AG04450 (cell line): ENCODE data around the gene MPRIP. TPM values are rescaled to one million over a fixed set of nuclear protein-coding genes. Genes with fewer than 3 reads are reported as not detected.

Source experiments
- CTCF ChIA-PET: fragments of 300-600, 350-600 bp; formaldehyde crosslinking; extraction: SDS; loops from one replicate; lab custom pipeline; 2022; ENCODE audit warnings: antibody characterized with exemption, inconsistent platforms; lab: Charles Lee
- POLR2A ChIA-PET: fragments of 350-600 bp; formaldehyde crosslinking; extraction: SDS; loops from one replicate; lab custom pipeline; 2021; ENCODE audit warnings: antibody characterized with exemption, inconsistent platforms; lab: Yijun Ruan, JAX
- DNase-seq: peaks from one replicate; pipeline ENCODE4 v3.0.0-alpha.2; 2011; ENCODE audit warnings: low read depth, low spot score
- H3K27ac ChIP-seq: one replicate; pipeline ENCODE4 v1.5.1; 2012; ENCODE audit warnings: low read depth, low read length, control low read depth
- H3K27me3 ChIP-seq: one replicate; pipeline ENCODE4 v1.6.0; 2012; ENCODE audit warnings: low read length; ENCODE audit not compliant: control insufficient read depth, insufficient read depth
- H3K4me3 ChIP-seq: 2 replicates; pipeline ENCODE4 v1.5.1; 2011; ENCODE audit warnings: mild to moderate bottlenecking, low read depth, low read length, control low read depth
- H3K9me3 ChIP-seq: 2 replicates; pipeline ENCODE4 v1.5.1; 2012; ENCODE audit warnings: low read length; ENCODE audit not compliant: control insufficient read depth, insufficient read depth
- CTCF ChIP-seq: IDR thresholded peaks from 2 replicates; pipeline ENCODE4 v1.5.1; 2011; ENCODE audit warnings: low read depth, low read length, control low read depth, inconsistent platforms
- polyA plus RNA-seq: library from polyadenylated mRNA; depleted of rRNA; stranded (reverse); fragments of >200 nt; gene quantifications from 2 replicates; pipeline ENCODE4 v1.2.3, GENCODE V29; 2011

MPRIP gene
- polyA plus RNA-seq, 1 experiment: 95.0 TPM

GRCh38 chr17:17106756-17107155 lies 64.5 kb downstream of the MPRIP start:
- no peak overlapping the region for H3K27ac ChIP-seq
- no peak for TF ChIP-seq CTCF
- no peaks in the 10 kb centered on the region for H3K9me3 ChIP-seq
- ChIA-PET POLR2A (no interaction called here), CTCF (interaction anchor here (0.9 kb wide), 1 partner anchor 22 kb away, joined by 3 read pairs; no protein-coding TSS in a partner anchor)
- no peak overlapping the region for H3K4me3 ChIP-seq
- no peak for DNase-seq
- H3K27me3 ChIP-seq: no peaks in the 10 kb centered on the region

GRCh38 chr17:17107281-17107680 lies 65.0 kb downstream of the MPRIP start:
- H3K4me3 ChIP-seq: no peak overlapping the region
- no peak overlapping the region for H3K27ac ChIP-seq
- H3K9me3 ChIP-seq: no peaks in the 10 kb centered on the region
- DNase-seq: no peak
- H3K27me3 ChIP-seq: no peaks in the 10 kb centered on the region
- TF ChIP-seq CTCF: no peak
- POLR2A ChIA-PET: interaction anchor here (1.9 kb wide), 1 partner anchor 8 kb away, joined by 13 read pairs; no protein-coding TSS in a partner anchor
- CTCF ChIA-PET: interaction anchor here (0.9 kb wide), 1 partner anchor 22 kb away, joined by 3 read pairs; no protein-coding TSS in a partner anchor

- no peaks in the 10 kb centered on the region for H3K27me3 ChIP-seq
- H3K4me3 ChIP-seq: no peak overlapping the region
- no peak for DNase-seq
- POLR2A ChIA-PET: interaction anchor here (1.0 to 1.9 kb wide), 6 partner anchors 9 to 66 kb away, joined by 3 to 13 read pairs (median 6); partner anchors contain the start of gene MPRIP
- no peak for TF ChIP-seq CTCF
- H3K27ac ChIP-seq: peak overlapping the region; percentile 77
- CTCF ChIA-PET: interaction anchor here (0.7 to 1.3 kb wide), 2 partner anchors 34 to 93 kb away, joined by 3 to 4 read pairs; no protein-coding TSS in a partner anchor
- no peaks in the 10 kb centered on the region; the same call in 1 of the 2 replicates for H3K9me3 ChIP-seq
Observed at GRCh38 chr17:17107891-17108431, 65.7 kb downstream of the MPRIP start.

GRCh38 chr17:17108451-17109049 lies 66.3 kb downstream of the MPRIP start:
- no peak for DNase-seq
- Histone ChIP-seq H3K27ac (peak overlapping the region; percentile 77), H3K9me3 (no peaks in the 10 kb centered on the region; the same call in 1 of the 2 replicates), H3K27me3 (no peaks in the 10 kb centered on the region), H3K4me3 (no peak overlapping the region)
- no peak for TF ChIP-seq CTCF
- ChIA-PET POLR2A (interaction anchor here (1.0 to 1.9 kb wide), 6 partner anchors 10 to 67 kb away, joined by 3 to 13 read pairs (median 6); partner anchors contain the start of gene MPRIP), CTCF (interaction anchor here (0.7 to 1.3 kb wide), 3 partner anchors 14 to 93 kb away, joined by 3 to 4 read pairs (median 3); no protein-coding TSS in a partner anchor)

GRCh38 chr17:17109256-17109655 lies 67.0 kb downstream of the MPRIP start:
- ChIA-PET POLR2A (interaction anchor here (1.4 kb wide), 1 partner anchor 12 kb away, joined by 8 read pairs; no protein-coding TSS in a partner anchor), CTCF (interaction anchor here (0.8 to 1.0 kb wide), 2 partner anchors 11 to 15 kb away, joined by 3 read pairs; no protein-coding TSS in a partner anchor)
- Histone ChIP-seq H3K27ac (peak overlapping the region; percentile 77), H3K4me3 (no peak overlapping the region), H3K27me3 (no peaks in the 10 kb centered on the region), H3K9me3 (no peaks in the 10 kb centered on the region; the same call in 1 of the 2 replicates)
- 0 out of 2 replicates have a peak, but pooled peaks have one; percentile 7 for TF ChIP-seq CTCF
- DNase-seq: no peak
